ENCODE results near the gene MZT2B.
"Not testable (repeated sequence)": the region's sequence is repeated elsewhere in the genome, so short reads cannot be mapped to it uniquely, and the experiment has no call there.

The MZT2B gene

DNA sequence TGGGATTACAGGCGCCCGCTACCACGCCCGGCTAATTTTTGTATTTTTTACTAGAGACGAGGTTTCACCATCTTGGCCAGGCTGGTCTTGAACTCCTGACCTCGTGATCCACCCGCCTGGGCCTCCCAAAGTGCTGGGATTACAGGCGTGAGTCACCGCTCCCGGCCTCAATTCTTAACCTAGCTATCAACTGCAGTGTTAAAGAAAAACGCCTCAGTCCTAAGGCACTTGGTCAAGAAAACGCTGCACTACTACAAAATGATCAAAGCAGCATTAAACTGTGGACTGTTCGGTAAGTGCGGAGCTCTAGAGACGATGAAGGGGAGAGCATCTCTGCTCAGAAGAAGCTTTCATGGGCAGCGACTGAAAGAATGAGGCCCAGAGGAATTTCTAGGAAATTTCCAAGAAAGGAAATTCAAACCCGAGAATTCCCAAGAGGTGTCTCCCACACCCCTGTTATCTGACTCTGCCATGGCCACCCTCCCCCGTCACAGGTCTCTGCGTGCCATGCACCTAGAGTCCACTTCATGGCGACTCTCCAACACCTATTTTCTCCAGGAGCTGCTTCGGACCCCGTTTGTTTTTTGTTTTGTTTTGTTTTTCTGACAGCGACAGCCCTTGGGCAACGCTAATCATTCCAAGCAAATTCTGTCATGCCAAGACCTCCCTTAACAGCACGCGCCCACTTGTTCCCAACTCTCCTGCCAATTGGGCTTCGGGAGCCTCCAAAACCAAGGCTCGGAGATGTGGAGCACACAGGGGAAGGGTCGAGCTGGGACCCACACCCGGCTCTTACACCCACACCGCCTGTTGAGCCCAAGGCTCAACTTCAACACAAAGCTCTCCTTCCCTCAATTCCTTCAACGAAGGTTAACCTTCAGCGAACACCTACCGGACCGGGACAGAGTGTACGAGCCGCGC, 1.4 kb upstream of the MZT2B start:
- not testable (repeated sequence) for DNase-seq (ENCODE audit: low read depth, low spot score)

- DNase-seq (ENCODE audit: low read depth, low spot score): peak; percentile 97
Measured at GRCh38 chr2:130181325-130181879, 660 bp upstream of the MZT2B start, which contains the start of gene SMPD4. SMPD4 (minus strand) TSS chr2:130181602; CDS start chr2:130176592, 5,010 bp downstream.

DNA sequence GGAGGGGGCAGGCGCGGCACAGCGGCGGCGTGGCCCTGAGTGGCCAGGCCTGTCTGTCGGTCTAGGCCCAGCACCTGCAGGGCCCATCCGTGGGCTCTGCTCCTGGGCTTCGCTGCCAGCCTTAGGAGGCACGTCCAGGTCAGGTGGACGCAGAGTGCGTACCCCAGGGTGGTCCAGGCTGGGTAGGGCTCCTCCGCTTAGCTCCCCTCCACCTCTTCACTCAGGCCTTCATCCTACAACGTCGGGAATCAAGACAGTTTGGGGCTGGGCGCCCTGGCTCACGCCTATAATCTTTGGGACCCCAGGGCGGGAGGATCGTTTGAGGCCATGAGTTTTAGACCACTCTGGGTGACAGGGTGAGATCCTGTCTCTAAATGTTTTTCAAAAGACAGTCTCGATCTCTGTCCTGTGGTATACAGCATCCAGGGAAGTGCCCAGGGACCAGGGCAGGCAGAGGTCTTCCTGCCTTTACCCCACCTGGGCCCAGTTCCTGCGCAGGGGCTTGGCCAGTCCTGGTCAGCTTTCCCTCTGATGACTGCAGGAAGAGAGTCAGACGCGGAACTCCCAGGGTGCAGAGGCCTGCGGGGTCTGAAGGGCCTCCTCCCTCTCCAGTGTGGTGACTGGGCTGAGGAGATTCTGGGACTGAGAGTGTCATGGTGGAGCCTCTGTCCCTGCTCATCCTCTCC, 907 bp downstream of the MZT2B start:
- not testable (repeated sequence) for DNase-seq (ENCODE audit: low read depth, low spot score)

GRCh38 chr2:130183512-130184373, 1.7 kb downstream of the MZT2B start:
- DNase-seq (ENCODE audit: low read depth, low spot score): no peak

DNA sequence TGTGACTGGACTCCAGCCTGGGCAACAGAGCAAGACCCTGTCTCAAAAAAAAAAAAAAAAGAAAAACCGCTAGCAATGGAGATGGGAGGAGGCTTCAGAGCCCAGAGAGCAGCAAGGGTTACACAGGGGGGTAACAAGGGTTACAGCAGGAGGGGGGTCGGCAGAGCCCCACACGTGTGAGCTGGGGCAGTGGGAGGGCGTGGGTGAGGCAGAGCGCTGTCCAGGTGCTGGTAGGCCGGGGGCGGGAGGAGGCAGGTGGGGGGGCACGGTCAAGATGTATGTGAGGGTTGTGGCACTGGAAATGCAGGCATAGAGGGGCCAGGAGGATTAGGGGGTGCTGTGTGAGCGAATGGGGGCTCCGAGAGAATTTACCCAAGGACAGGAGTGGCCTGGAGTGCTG, 3.4 kb downstream of the MZT2B start:
- no peak for DNase-seq (ENCODE audit: low read depth, low spot score)

DNA sequence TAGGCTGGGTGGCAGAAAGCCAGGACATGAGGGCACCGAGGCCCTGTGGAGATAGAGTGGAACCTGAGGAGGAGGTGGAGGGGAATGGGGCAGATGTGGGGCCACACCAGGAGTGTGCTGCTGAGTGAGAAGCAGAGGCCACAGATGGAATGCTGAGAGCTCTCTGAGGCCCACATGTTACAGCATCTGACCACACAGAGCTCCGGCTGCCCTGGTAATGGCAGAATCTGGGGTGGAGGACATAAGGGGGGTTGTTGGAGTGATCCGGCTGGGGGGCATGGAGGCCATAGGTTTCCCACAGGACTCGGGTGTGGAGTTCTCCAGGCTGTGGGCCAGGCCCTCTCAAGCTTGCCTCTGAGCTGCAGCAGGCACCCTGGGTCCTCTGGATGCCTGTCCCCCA, 3.8 kb downstream of the MZT2B start:
- DNase-seq (ENCODE audit: low read depth, low spot score): no peak

DNA sequence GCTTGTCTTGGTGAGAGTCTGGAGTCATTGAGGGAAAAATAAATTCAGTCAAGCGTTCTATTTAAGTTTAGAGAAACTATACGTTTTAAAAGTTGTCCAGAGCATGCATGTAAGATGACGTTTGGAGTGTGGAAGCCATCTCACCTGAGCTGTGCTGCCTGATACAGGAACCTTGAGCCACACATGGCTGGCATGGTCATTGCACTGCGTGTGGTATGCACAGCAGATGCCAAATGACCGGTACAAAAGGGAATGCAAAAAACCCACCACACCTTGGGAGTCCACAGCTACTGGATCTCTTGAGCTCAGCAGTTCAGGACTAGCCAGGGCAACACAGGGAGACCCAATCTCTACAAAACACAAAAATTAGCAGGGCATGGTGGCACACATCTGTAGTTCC, 4.3 kb downstream of the MZT2B start:
- DNase-seq (ENCODE audit: low read depth, low spot score): no peak

DNA sequence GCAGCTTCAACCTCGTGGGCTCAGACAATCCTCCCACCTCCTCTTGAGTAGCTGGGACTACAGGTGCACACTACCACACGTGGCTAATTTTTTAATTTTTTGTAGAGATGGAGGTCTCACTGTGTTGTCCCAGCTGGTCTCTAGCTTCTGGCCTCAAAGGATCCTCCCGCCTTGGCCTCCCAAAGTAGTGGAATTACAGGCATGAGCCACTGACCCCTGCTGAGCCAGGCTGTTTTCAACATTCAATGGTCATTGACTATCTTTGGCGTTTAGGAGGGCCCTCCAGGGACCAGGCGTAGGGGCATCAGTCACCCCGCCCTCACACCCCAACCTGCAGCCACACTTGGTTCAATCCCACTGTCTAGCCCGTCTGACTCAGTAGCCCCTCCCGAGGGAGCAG, 5.2 kb downstream of the MZT2B start:
- no peak for DNase-seq (ENCODE audit: low read depth, low spot score)

DNA sequence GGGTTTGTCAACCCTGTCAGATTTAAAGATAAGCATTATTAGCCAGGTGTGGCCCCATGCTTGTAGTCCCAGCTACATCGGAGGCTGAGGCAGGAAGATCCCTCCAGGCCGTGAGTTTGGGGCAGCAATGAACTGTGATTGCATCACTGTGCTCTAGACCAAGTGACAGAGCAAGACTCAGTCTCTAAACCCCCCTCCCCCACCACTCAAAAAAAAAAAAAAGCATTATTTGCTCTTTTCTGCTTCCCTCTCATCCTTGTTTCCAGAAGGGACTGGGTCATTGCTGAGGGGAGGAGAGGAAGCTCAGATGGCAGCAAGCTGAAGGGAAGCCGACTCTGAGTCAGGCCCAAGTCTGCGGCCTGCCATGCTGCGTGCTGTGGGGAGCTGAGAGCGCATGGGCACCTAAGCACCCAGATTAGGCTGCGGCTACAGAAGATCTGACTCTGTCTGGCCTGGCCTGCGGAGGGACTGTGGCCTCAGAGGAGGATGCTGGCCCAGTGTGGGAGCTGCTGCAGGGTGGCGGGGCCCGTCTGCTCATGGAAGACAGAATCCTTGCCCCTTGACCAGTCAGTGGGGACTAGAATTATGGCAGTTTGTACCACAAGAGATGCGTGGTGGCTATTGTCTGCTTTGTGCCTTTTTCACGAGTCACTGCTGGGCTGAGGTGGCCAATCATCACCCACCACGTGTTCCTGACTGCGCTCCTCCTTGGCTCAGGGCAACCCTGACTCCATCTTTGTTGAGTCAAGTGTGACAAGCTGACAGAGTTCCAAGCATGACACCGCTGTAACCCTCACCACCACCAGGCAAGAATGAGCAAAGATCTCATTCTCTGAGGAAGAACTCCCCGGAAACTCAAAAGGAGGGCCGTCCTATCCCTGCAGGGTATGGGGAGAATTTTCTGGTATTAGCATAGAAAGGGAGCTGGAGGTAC, 6.1 kb downstream of the MZT2B start:
- not testable (repeated sequence) for DNase-seq (ENCODE audit: low read depth, low spot score)

GRCh38 chr2:130188958-130189357, 6.9 kb downstream of the MZT2B start:
- not testable (repeated sequence) for DNase-seq (ENCODE audit: low read depth, low spot score)

DNA sequence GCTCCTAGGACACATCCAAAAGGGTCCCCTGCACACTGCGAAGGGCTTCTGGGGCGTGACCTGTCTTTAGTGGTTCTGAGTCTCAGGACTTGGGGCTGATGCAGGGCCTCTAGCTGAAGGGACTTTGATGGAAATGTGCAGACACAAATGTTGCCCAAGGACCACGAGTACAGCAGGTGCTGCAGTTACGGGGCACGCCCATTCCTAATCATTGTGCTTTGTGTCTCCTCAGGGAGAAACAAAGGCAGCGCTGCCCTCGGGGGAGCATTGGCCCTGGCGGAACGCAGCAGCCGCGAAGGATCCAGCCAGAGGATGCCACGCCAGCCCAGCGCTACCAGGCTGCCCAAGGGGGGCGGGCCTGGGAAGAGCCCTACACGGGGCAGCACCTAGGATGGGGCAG, 8.2 kb downstream of the MZT2B start:
- no peak for DNase-seq (ENCODE audit: low read depth, low spot score)

- DNase-seq (ENCODE audit: low read depth, low spot score): not testable (repeated sequence)
Measured at GRCh38 chr2:130191319-130191718, 9.3 kb downstream of the MZT2B start.

DNA sequence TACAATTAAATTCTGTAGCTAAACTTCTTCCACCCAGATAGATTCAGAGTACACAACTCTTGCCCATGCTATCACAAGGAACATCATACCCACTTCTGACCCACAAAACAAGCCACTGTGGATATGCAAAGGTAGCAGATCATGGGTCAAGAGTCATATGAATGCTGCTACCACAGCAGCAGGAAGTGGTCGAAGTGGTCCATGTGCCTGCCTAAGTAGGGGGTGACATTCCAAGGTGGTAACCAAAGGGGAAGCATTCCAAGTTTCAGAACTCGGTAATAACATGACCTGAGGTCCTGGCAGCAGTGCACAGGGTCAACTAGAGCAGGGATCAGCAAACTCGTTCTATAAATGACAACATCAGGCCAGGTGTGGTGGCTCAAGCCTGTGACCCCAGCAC, 10.4 kb downstream of the MZT2B start:
- DNase-seq (ENCODE audit: low read depth, low spot score): not testable (repeated sequence)

DNA sequence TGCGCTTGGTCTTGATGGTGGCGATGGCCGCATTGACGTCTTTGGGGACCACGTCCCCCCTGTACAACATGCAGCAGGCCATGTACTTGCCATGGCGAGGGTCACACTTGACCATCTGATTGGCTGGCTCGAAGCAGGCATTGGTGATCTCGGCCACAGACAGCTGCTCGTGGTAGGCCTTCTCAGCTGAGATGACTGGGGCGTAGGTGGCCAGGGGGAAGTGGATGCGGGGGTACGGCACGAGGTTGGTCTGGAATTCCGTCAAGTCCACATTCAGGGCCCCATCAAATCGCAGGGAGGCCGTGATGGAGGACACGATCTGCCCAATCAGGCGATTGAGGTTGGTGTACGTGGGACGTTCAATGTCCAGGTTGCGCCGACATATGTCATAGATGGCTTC, 11.8 kb downstream of the MZT2B start:
- not testable (repeated sequence) for DNase-seq (ENCODE audit: low read depth, low spot score)

DNA sequence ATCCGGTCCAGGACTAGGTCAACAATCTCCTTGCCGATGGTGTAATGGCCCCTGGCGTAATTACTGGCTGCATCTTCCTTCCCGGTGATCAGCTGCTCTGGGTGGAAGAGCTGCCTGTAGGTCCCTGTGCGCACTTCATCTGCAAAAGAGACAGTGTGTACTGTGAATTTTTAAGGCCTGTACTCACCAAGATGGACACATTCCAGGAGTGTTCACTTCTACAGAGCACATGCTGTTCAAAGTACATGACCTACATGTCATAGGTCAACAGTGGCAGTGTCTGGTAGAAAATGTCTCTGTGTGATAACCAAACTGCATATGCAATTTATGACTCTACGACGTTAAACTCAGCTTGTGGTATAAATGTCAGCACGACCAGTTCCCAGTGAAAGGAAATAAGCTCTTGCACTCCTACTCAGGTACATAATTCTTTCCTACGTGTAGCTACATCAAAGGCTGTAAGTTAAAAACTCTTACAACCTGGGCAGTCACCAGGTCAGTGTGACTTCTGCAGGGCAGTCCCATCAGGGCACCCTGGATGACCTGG, 13.1 kb downstream of the MZT2B start:
- DNase-seq (ENCODE audit: low read depth, low spot score): not testable (repeated sequence)

GRCh38 chr2:130196052-130196451, 14.0 kb downstream of the MZT2B start:
- DNase-seq (ENCODE audit: low read depth, low spot score): not testable (repeated sequence)

GRCh38 chr2:130198343-130198742, 16.3 kb downstream of the MZT2B start, which contains the start of gene TUBA3E:
TUBA3E (minus strand) TSS chr2:130198439; CDS start chr2:130198360, 79 bp downstream.
- no peak for DNase-seq (ENCODE audit: low read depth, low spot score)

- not testable (repeated sequence) for DNase-seq (ENCODE audit: low read depth, low spot score)
Measured at GRCh38 chr2:130202518-130202917, 20.5 kb downstream of the MZT2B start.

- DNase-seq (ENCODE audit: low read depth, low spot score): not testable (repeated sequence)
Measured at GRCh38 chr2:130203150-130203549, 21.1 kb downstream of the MZT2B start.

GRCh38 chr2:130207051-130207450, 25.0 kb downstream of the MZT2B start:
- not testable (repeated sequence) for DNase-seq (ENCODE audit: low read depth, low spot score)
